Spinal cord (tissue), 4 donors: Measurements from ENCODE around the gene HSCB. TPM values are rescaled to one million over a fixed set of nuclear protein-coding genes. Genes with fewer than 3 reads are reported as not detected.

Experiments
- polyA plus RNA-seq, 2 donors: library from polyadenylated mRNA; unstranded; fragments of 120-200 nt; gene quantifications; one replicate each; pipeline ENCODE4 v1.2.1, GENCODE V29; 2013; ENCODE audit not compliant: insufficient read length in 2 of 2
- total RNA-seq, 2 donors: library from RNA; depleted of rRNA in 1 of 2; stranded (reverse); fragments of 120-200 nt in 1 of 2; fragments of >200 nt in 1 of 2; gene quantifications; one replicate each; pipeline versions ENCODE4 v1.2.3 to v1.2.4, GENCODE V29; 2013 to 2014

HSCB gene
- total and polyA plus RNA-seq, 4 donors, result 8.5 to 17.1 (median 13.9) TPM

Other genes starting within 250 kb of the HSCB start
- 10 to 100 TPM; 39.6 to 44.0 TPM for gene TTC28, start 62.2 kb upstream of the HSCB start, total RNA-seq
- 10 to 100 TPM; 19.4 to 21.1 TPM for gene TTC28, start 62.2 kb upstream of the HSCB start, polyA plus RNA-seq
- gene CHEK2, start 219 bp upstream of the HSCB start, total RNA-seq, result 10 to 100 TPM in 1 of 2 donors, 1 to 10 TPM in 1; 8.6 to 11.9 TPM
- 10 to 100 TPM in 1 of 2 donors, 1 to 10 TPM in 1; 8.9 to 10.1 TPM for gene CHEK2, start 219 bp upstream of the HSCB start, polyA plus RNA-seq
- gene CCDC117, start 30.7 kb downstream of the HSCB start, total RNA-seq, result 10 to 100 TPM; 20.8 to 26.8 TPM
- 10 to 100 TPM; 12.9 to 18.4 TPM for gene CCDC117, start 30.7 kb downstream of the HSCB start, polyA plus RNA-seq
- 100 to 1,000 TPM in 1 of 2 donors, 10 to 100 TPM in 1; 74.7 to 105 TPM for gene XBP1, start 58.5 kb downstream of the HSCB start, total RNA-seq
- gene XBP1, start 58.5 kb downstream of the HSCB start, polyA plus RNA-seq, result 10 to 100 TPM; 49.2 to 57.0 TPM
- 10 to 100 TPM in 1 of 2 donors, 1 to 10 TPM in 1; 8.9 to 10.4 TPM for gene ZNRF3, start 141.5 kb downstream of the HSCB start, total RNA-seq
- gene ZNRF3, start 141.5 kb downstream of the HSCB start, polyA plus RNA-seq, result 10 to 100 TPM; 12.3 to 13.0 TPM